Choroid plexus epithelial cell (primary cell): Measurements from ENCODE around the gene MACF1.

Source experiments
- DNase-seq: peaks from one replicate; pipeline ENCODE4 v3.0.0-alpha.2; 2010; ENCODE audit warnings: low read depth
- H3K4me3 ChIP-seq: 2 replicates; pipeline ENCODE4 v1.5.1; 2011; ENCODE audit warnings: low read depth, mild to moderate bottlenecking, control low read depth, low read length, moderate library complexity
- CTCF ChIP-seq: conservative IDR thresholded peaks from 2 replicates; pipeline ENCODE4 v1.5.1; 2011; ENCODE audit warnings: low read depth, mild to moderate bottlenecking, control low read depth, inconsistent platforms, low read length, moderate library complexity

MACF1 gene

GRCh38 chr1:39427912-39428311 lies 223.4 kb downstream of the MACF1 start:
- TF ChIP-seq CTCF, result no peak
- no peak for DNase-seq
- H3K4me3 ChIP-seq, result no peak overlapping the region

- H3K4me3 ChIP-seq, result no peak overlapping the region
- DNase-seq, result peak; percentile 73
Observed at GRCh38 chr1:39431927-39432326, 227.4 kb downstream of the MACF1 start.

GRCh38 chr1:39434797-39435395 lies 230.4 kb downstream of the MACF1 start:
- H3K4me3 ChIP-seq, result no peak overlapping the region
- no peak for TF ChIP-seq CTCF
- DNase-seq, result no peak

More at GRCh38 chr1:39431927-39432326, 227.4 kb downstream of the MACF1 start:
- TF ChIP-seq CTCF, result no peak

GRCh38 chr1:39435597-39435996 lies 231.1 kb downstream of the MACF1 start:
- no peak for TF ChIP-seq CTCF
- no peak for DNase-seq
- no peak overlapping the region for H3K4me3 ChIP-seq

- TF ChIP-seq CTCF, result no peak
- no peak for DNase-seq
- no peak overlapping the region for H3K4me3 ChIP-seq
Observed at GRCh38 chr1:39436842-39437241, 232.3 kb downstream of the MACF1 start.

- no peak for DNase-seq
- no peak for TF ChIP-seq CTCF
- H3K4me3 ChIP-seq, result no peak overlapping the region
Observed at GRCh38 chr1:39438042-39438441, 233.5 kb downstream of the MACF1 start.

- no peak overlapping the region for H3K4me3 ChIP-seq
- DNase-seq, result no peak
- TF ChIP-seq CTCF, result no peak
Observed at GRCh38 chr1:39440856-39441255, 236.4 kb downstream of the MACF1 start.
